ENCODE data around the gene CYTH2.
"Not testable (repeated sequence)": the region's sequence is repeated elsewhere in the genome, so short reads cannot be mapped to it uniquely, and the experiment has no call there.

The CYTH2 gene

DNA sequence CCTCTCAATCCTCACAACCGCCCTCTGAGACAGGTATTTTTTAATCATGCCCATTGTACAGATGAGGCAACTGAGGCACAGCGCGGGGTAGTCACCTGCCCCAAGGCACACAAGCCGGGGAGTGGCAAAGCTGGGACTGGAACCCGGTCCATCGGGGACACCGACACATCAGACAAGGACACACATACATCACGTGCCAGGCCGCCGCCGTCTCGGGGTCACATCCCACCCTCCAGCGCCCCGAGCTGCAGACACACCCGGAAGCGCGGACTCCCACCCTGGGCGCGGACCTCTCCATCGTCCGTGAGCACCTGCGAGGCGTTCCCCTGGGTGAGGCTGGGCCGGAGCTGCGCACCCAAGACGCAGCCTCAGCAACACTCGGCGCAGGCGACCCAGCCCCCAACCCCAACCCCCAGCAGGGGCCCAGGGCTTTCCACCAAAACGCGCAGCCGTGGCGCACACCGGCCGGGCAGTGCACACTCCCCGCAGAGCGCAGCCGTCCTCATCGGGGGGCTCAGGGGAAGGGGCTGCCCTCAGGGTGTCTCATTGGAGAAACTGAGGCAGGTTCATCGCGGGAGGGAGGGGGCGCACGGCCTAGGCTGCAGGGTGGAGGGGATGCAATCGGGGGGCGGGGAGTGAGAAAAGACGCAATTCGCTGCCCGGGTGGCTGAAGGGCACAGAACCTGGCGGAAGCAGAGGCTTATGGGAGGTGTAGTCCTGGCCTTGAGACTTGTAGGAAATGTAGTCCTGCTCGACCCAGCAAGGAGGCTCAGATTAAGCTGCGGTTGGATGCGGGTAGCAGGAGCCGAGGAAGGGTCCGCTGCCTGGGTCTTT is 44.3 kb downstream of the CYTH2 start:
- no peak for FAIRE-seq

DNA sequence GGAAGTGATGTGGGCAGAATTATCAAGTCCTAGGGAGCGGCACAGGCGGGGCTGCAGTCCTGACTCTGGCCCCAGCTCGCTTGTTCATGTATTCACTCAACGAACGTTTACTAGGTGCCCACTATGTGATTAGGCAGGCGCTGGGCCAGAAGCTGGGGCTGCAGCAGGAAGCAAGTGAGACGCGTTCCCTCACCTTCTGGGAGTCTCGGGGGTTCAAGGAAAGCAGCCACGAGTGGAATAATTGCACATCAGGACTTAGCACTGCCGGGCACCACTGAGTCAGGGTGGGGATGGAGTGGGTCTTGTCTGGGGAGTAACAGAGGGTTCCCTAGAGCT is 44.9 kb downstream of the CYTH2 start:
- no peak for FAIRE-seq

DNA sequence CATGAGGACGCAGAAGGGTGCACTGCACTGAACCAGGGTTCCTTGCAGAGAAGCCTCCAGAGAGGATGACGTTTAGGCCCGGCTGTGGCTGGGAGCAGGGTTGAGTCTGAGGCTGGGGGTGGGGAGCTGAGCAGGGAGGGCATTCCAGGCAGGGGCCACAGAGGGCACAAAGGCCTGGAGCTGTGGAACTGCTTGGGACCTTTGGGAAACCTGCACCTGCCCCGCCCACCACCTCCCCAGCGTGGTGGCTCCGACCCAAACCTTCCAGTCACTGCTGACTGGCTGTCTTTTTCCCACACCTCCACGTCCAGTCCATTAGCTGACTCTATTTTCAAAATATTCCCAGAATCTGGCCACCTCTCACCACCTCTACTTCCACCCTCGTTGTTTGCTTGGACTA is 47.4 kb downstream of the CYTH2 start:
- no peak for FAIRE-seq

DNA sequence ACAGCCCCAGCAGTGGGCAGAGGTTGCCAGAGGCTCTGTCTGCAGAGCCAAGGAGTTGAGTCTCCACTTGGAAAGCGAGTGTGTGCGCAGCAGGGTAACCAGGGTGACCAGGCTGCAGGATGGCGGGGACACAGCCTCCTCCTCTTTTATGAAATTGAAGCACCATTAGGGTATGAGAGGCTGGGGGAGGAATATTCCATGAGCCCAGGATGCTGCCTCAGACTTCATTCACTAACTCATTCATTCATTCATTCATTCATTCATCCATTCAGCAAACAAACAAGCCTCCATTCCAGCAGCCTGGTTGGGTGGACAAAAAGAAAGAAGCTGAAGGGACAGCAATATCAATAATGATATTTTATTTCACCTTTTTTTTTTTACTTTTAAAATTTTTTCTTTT is 49.0 kb downstream of the CYTH2 start:
- no peak for FAIRE-seq

DNA sequence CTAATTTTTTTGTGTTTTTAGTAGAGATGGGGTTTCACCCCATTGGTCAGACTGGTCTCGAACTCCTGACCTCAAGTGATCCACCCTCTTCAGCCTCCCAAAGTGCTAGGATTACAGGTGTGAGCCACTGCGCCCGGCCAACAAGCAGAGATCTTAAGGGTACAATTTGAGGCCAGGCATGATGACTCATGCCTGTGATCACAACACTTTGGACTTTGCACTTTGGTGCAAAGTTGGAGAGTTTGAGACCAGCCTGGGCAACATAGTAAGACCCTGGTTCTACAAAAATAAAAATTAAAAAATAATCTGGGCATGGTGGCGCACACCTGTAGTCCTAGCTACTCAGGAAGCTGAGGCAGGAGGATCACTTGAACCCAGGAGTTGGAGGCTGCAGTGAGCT is 50.3 kb downstream of the CYTH2 start:
- not testable (repeated sequence) for FAIRE-seq

DNA sequence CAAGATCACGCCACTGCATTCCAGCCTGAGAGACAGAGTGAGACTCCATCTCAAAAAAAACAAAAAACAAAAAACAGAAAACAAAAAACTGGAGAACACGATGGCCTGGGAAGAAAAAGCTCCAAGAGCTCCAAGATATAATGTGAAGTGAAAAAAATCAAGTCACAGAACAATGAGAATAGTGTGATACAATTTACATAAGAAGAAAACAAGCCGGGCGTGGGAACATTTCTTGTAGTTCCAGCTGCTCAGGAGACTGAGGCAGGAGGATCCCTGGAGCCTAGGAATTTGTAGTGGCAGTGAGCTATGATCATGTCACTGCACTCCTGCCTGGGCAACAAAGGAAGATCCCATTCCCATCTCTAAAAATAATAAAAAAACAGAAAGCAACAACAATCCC is 51.0 kb downstream of the CYTH2 start:
- no peak for FAIRE-seq

DNA sequence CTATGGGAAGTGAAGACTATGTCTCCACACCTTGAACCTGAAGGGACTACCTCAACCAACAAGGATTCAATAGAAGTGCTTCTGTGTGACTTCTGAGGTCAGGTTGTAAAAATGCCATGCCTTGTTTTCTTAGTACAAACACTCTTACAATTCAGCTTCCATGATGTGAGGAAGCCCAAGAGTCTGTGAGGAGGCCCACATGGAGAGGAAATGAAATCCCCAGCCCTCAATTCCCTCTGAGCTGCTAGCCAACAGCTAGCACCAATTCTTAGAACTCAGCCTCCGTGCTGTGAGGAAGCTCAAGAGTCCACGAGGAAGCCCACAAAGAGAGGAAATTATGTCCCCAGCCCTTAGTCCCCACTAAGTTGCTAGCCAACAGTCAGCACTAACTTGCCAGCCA is 55.1 kb downstream of the CYTH2 start:
- FAIRE-seq: no peak

DNA sequence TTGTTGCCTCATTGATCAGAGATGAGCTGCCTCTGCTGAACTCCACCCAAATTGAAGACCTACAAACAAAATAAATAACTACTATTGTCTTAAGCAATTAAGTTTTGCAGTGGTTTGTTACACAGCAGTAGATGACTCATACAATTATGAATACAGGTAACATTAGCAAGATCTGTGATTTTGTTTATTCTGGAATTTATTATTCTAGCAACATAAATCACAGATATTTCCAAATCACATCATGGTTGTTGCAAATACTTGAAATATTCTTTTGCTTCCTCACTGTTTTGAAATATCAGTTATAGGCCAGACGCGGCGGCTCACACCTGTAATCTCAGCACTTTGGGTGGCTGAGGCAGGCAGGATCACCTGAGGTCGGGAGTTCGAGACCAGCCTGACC is 55.6 kb downstream of the CYTH2 start:
- FAIRE-seq: no peak

DNA sequence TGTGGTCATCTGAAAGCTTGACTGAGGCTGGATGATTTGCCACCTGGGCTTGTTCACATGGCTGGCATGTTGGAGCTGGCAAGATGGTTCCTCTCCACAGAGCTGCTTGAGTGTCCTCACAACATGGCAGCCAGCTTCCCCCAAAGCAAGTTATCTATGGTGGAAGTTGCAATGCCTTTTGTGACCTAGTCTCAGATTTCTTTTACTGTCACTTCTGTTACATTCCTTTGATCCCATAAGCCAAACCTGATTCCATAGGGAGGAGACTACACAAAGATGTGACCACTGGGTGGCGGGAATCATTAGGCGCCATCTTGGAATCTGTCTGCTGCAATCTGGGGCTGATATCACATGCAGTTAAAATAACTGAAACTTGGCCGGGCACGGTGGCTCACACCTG is 60.0 kb downstream of the CYTH2 start:
- no peak for FAIRE-seq

DNA sequence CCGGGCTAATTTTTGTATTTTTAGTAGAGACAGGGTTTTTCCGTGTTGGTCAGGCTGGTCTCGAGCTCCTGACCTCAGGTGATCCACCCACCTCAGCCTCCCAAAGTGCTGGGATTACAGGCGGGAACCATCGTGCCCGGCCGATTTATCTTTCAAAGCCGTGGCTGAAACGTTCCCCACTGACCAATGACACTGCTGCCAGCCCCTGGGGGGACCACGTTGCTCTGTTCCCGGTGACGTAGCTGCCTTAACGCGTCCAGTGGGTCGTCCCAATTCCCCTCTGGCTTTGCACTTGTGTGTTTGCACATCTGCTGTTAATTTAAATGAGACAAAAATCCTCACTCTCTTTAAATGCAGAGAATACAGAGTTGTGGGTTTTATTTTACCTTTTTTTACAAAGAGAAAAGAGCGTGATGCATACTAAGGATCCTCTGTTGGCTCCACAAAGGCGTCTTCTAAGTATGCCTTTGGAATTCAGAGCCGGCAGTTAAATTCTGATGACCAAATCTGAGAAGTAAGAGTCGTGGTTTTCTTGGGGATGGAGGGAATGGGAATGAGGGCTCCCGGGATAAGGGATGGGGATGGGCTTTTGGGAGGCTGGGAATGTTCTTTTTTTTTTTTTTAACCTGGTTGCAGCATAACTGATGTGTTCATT is 61.0 kb downstream of the CYTH2 start:
- FAIRE-seq: no peak

DNA sequence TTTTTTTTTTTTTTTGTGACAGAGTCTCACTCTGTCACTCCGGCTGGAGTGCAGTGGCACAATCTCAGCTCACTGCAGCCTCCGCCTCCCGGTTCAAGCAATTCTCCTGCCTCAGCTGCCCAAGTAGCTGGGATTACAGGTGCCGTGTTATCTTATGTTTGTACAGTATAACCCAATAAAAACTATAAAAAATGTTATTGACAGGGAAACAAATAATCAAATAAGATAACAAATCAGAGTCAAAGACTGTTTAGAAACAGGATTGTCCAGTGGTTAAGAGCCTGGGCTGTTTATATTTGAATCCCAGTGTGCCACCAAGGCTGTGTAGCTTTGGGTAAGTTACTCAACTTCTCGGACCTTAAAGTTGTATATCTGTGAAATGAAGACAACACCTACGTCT is 61.6 kb downstream of the CYTH2 start:
- FAIRE-seq: no peak

All from islet of Langerhans (tissue), 1 donor.